ES-I3 (cell line): ENCODE results near the gene KANSL3.
A peak's percentile ranks its signal among the peaks of the same experiment; 100 is the strongest.
"Not testable (repeated sequence)": the region's sequence is repeated elsewhere in the genome, so short reads cannot be mapped to it uniquely, and the experiment has no call there.

Experiments
- H3K36me3 ChIP-seq: 2 replicates; pipeline ENCODE4 v1.6.1; 2013; ENCODE audit warnings: mild to moderate bottlenecking, low read length, control low read depth, moderate library complexity; ENCODE audit not compliant: insufficient read depth
- H3K4me1 ChIP-seq: 2 replicates; pipeline ENCODE4 v1.6.1; 2013; ENCODE audit warnings: mild to moderate bottlenecking, control low read depth, low read length; ENCODE audit not compliant: insufficient read depth
- H3K9ac ChIP-seq: 2 replicates; pipeline ENCODE4 v1.6.1; 2013; ENCODE audit warnings: low read depth, mild to moderate bottlenecking, low read length, moderate library complexity
- H3K9me3 ChIP-seq: 2 replicates; pipeline ENCODE4 v1.6.1; 2013; ENCODE audit warnings: mild to moderate bottlenecking, low read length, moderate library complexity; ENCODE audit not compliant: control insufficient read depth, insufficient read depth

KANSL3 gene

DNA sequence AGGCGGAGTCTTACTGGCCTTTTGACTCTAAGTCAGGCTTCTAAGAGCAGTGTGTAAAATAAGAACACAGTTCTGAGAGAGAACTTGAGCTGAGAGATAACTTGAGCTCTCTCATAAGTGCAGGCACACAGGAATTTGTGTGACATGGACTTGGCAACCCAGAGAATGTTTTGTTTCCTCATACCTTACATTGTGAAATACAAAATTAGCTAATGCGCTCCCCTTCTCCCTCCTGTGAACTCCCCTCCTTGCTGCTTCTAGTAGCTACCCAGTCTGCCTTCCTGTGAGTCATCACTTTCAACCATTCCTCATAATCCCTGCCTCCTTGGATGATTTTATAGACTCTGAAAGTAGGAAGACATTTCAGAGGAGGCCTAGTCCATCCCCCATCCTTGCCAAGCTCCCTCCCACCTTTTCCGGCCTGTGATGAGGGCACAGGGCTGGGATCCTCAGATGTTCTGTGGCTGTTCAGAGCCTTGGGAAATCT is 27.0 kb upstream of the KANSL3 start:
- no peaks in the 10 kb centered on the region; the same call in none of the 2 replicates for H3K9me3 ChIP-seq
- no peaks in the 10 kb centered on the region for H3K36me3 ChIP-seq
- H3K9ac ChIP-seq: no peak overlapping the region
- H3K4me1 ChIP-seq: 0 out of 2 replicates have a peak, but pooled peaks cover 3% of the 10 kb centered on the region

DNA sequence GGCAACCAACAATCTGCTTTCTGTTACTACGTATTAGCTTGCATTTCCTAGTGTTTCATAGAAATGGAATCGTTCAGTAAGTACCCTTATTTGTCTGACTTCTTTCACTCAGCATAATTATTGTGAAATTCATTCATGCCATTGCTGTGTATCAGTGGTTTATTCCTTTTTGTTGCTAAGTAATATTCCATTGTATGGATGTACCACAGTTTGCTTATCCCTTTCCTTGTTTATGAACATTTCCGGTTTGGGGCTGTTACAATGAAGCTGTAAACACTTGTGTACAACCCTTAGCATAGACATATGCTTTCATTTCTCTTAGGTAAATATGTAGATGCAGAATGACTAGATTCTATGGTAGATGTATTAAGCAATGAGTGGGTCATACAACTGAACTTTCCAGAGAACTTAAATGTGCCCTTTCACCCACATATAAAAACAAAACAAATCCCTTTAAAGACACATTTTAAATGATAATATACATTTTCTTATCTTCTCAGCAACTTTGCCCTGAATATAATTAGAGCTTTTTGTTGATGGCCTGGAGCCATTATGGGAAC is 26.3 kb upstream of the KANSL3 start:
- Histone ChIP-seq H3K36me3 (no peaks in the 10 kb centered on the region), H3K9me3 (no peaks in the 10 kb centered on the region; the same call in none of the 2 replicates), H3K9ac (no peak overlapping the region), H3K4me1 (0 out of 2 replicates have a peak, but pooled peaks cover 3% of the 10 kb centered on the region)

DNA sequence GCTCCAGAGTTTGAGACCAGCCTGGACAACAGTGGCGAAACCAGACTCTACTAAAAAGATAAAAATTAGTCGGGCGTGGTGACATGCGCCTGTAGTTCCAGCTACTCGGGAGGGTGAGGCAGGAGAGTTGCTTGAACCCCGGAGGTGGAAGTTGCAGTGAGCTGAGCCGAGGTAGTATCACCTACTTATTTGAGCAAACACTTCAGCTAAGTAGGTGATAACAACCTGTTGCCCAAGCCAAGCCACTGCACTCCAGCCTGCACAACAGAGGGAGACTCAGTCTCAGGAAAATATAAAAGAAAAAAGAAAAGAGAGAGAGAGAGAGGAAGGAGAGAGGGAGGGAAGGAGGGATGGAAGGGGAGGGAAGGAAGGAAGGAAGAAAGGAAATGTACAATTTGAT is 25.7 kb upstream of the KANSL3 start:
- Histone ChIP-seq H3K9me3 (no peaks in the 10 kb centered on the region; the same call in none of the 2 replicates), H3K4me1 (0 out of 2 replicates have a peak, but pooled peaks cover 3% of the 10 kb centered on the region), H3K9ac (no peak overlapping the region), H3K36me3 (no peaks in the 10 kb centered on the region)

DNA sequence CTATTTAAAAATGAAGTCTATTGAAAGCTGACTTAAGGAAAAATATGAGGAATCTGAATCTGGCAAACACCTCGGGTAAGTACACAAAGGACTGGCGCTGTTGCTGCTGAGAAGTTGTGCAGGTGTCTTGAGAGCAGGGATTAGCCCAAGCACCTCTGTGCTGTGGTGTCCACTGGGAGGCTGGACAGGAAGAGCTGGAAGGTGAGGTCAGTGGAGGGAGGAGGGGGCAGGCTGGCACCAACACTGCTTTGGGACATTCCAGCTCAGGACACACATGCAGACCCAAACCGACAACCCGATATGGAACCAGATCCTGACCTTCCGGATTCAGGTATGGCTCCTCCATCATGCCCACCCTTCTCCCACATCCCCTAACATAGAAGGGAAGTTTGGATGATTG is 25.1 kb upstream of the KANSL3 start:
- Histone ChIP-seq H3K36me3 (no peaks in the 10 kb centered on the region), H3K9me3 (no peaks in the 10 kb centered on the region; the same call in none of the 2 replicates), H3K4me1 (no peaks in the 10 kb centered on the region), H3K9ac (no peak overlapping the region)

DNA sequence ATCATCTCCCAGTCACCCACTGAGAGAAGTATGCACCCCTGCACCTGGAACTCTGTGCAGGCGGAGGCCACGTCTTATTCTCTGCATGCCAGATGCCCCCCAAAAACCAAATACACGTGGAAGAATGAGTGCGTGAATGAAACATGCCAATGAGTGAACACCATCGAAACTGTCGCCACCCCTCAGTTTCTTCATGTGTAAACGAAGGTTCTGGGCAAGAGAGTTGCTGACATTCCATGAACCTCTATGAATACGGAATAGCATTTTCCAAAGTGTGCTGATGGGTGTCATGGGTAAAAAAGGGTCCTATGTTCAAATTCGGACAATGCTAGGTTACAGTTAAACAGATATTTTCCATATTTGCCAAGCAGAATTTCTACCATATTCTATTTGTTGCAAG is 24.2 kb upstream of the KANSL3 start:
- Histone ChIP-seq H3K9me3 (no peaks in the 10 kb centered on the region; the same call in none of the 2 replicates), H3K36me3 (no peaks in the 10 kb centered on the region), H3K9ac (no peak overlapping the region), H3K4me1 (no peaks in the 10 kb centered on the region)

DNA sequence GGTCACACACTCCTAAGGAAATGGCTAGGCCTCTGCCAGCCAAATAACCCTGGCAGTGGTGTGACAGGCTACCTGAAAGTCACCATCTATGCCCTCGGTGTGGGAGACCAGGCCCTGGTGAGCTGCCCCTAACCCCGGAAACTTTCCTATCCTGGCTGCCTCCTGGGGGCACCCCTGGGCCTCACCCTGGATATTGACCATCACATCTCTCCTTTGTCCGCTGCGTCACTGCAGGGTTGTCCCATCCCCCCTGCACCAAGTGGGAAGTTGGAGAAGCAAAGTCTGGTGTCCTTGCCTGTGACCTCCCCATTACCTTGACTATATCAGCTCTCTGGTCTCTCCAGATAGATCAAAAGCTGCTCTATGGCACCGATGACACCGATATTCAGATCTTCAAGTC is 23.2 kb upstream of the KANSL3 start:
- Histone ChIP-seq H3K36me3 (no peaks in the 10 kb centered on the region), H3K9me3 (no peaks in the 10 kb centered on the region; the same call in none of the 2 replicates), H3K4me1 (no peaks in the 10 kb centered on the region; the same call in 1 of the 2 replicates), H3K9ac (no peak overlapping the region)

DNA sequence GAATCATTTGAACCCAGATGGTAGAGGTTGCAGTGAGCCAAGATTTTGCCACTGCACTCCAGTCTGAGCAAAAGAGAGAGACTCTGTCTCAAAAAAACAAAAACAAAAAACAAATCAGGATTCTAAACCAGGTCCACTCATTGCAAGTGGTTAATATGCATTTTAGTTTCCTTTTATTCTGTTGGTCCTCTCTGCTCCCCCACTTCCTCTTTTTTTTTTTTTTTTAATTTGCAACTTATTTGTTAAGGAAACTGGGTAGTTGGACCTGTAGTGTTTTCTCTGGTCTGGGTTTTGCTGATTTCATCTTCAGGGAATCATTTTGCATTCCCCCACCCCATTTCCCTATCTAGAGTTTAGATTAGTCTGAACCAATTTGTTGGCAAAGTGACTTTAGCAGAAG is 18.4 kb upstream of the KANSL3 start:
- Histone ChIP-seq H3K9ac (no peak overlapping the region), H3K9me3 (no peaks in the 10 kb centered on the region), H3K36me3 (no peaks in the 10 kb centered on the region), H3K4me1 (no peaks in the 10 kb centered on the region; the same call in 1 of the 2 replicates)

DNA sequence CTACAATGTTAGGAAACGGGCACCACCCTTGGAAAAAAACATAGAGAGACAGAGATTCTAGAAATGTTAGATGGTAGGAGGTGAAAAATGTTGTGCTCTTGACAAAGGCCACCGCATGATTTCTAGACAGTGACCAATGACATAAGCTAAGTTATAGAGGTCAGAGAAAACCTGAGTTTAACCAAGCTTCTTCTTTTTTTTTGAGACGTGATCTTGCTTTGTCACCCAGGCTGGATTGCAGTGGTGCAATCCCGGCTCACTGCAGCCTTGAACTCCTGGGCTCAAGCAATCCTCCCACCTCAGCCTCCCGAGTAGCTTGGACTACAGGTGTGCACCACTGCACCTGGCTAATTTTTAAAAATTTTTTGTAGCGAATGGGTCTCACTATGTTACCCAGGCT is 17.4 kb upstream of the KANSL3 start:
- H3K9ac ChIP-seq: no peak overlapping the region
- H3K9me3 ChIP-seq: no peaks in the 10 kb centered on the region
- no peaks in the 10 kb centered on the region; the same call in 1 of the 2 replicates for H3K4me1 ChIP-seq
- H3K36me3 ChIP-seq: no peaks in the 10 kb centered on the region

DNA sequence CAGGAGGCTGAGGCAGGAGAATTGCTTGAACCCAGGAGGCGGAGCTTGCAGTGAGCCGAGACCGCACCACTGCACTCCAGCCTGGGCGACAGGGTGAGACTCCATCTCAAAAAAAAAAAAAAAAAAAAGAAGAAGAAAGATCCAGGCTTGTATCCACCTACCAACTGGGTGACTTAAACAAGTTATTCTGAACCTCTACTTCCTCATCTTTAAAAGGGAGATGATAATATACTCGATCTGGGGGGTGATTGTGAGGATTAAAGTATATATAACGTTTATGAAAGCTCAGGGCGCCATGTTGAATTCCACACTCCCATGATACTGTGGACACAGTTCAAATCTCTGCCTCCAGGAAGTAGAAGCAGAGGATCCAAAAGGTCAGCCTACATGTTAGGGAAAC is 16.7 kb upstream of the KANSL3 start:
- H3K4me1 ChIP-seq, H3K9ac ChIP-seq, H3K36me3 ChIP-seq, H3K9me3 ChIP-seq: not testable (repeated sequence)

DNA sequence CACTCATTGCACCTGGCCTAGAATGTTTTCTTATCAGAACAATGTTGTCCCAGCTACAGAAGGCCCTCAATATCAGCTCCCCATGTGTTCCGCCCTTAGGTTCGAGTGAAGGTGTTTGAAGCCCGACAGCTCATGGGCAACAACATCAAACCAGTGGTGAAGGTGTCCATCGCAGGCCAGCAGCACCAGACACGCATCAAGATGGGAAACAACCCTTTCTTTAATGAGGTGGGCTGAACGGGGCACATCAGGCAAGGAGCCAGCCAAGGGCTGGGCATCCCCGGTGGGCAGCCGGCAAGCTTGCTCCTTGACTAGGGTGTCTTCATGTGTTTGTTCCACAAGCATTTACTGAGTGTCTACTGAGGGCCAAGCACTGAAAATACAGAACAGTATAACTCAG is 13.7 kb upstream of the KANSL3 start:
- H3K9me3 ChIP-seq: no peaks in the 10 kb centered on the region
- no peaks in the 10 kb centered on the region for H3K36me3 ChIP-seq
- H3K9ac ChIP-seq: no peak overlapping the region
- no peaks in the 10 kb centered on the region; the same call in 1 of the 2 replicates for H3K4me1 ChIP-seq

DNA sequence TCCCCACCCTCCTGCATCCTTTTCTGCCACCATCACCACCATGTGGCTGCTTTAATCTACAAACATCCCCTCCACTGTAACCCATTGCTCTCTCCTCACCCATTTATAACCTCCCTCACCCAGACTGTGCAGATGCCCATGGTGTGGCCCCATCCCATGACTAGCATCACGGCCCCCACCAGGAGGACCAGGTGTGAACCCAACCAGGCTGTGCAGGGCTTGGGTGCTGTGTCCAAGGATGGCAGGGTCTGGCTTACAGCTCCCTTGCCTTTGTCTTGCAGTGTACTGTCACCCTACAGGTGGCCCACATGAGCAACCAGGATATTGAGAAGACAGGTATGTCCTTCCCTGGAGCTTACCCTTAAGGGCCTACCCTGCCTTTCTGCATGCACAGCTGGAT is 11.2 kb upstream of the KANSL3 start:
- Histone ChIP-seq H3K4me1 (no peaks in the 10 kb centered on the region), H3K9me3 (no peaks in the 10 kb centered on the region), H3K9ac (no peak overlapping the region), H3K36me3 (no peaks in the 10 kb centered on the region)

DNA sequence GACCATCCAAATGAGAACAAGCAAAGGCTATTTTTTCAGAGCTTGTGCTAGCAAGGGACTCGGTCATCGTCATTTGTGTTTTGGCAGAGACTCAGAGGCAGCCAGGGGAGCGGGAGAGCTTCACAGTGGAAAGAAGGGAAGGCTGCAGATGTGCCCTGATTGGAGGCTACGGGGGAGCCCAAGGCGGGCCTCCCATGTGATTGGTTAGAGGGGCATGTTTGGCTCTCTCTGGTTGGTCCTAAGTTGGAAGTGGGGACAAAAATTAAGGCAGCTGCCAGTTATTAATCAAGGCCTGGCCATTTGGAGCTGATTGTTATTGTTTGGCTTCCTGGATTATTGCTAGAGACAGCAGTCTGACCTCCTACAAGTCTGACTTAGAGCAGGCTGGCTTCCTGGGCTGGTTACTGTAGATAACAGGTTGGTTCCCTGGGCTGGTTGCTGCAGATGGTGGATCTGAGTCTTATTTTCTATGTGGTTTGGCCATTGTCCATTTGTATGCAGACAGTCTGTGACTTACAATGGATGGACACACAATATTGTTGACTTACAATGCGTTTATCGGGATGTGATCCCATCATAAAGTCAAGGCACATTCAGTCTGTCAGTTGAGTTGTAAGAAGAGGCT is 10.3 kb upstream of the KANSL3 start:
- H3K4me1 ChIP-seq: no peaks in the 10 kb centered on the region
- no peaks in the 10 kb centered on the region for H3K36me3 ChIP-seq
- H3K9ac ChIP-seq: no peak overlapping the region
- H3K9me3 ChIP-seq: no peaks in the 10 kb centered on the region

DNA sequence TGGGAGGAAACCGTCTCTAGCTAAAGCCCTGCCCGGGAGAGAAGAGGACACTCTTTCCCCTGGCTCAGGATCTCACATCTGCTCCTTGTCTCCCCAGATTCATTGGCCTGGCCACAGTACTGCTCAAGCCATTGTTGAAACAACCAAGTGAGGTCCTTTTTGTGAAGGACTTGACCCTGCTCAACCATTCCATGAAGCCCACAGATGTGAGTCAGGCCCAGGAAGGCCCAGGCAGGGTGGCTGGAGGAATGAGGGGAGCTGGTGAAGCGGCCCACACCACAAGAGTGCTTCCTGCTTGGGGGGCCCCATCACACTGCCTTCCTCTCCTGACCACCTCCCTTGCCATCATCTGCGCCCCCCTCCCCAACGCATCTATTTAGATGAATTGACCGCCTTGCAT is 9.6 kb upstream of the KANSL3 start:
- no peaks in the 10 kb centered on the region for H3K9me3 ChIP-seq
- H3K4me1 ChIP-seq: 0 out of 2 replicates have a peak, but pooled peaks cover 3% of the 10 kb centered on the region
- H3K36me3 ChIP-seq: no peaks in the 10 kb centered on the region
- H3K9ac ChIP-seq: no peak overlapping the region

DNA sequence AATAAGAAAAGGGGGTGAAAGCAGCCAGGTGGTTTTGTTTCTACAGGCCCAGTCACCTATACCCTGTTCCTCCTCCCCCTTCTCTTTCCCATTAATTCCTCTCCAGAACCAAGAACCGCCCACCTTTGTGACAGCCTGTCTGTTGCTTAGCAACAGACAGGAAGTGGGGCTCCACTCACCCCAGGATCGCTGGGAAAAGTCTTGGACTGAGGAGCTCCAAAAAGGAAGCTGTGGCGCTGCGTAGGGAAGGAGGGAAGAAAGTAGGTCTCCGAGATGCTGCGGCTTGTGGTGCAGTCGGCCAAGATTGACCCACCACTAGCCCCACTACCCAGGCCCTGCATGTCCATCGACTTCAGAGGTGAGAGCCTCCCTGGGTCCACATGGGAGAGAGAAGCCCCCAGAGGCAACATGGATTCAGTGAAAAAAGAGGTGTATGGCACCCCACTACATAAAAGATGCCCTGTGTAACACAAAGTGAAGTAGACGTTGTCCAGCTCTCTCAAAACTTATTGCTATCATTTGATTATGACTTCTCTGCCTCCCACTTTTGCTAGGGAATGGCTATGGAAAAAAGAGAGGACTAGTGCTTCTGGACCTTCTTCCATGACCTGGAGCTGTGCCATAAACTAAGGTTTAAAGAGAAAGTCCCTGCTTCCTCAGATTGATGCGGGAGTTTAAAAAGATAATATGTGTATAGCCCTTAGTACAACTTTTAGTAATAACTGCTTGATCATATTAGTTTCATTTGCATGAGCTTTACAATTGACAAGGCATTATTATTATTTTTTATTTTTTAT is 4.7 kb upstream of the KANSL3 start, which contains the start of gene FER1L5:
TSS of gene FER1L5 (plus strand) at position 201 of the 797 bp plus-strand sequence. CDS start at position 274, 73 bp downstream.
- H3K9me3 ChIP-seq: no peaks in the 10 kb centered on the region
- H3K36me3 ChIP-seq: no peaks in the 10 kb centered on the region
- 0 out of 2 replicates have a peak, but pooled peaks cover 3% of the 10 kb centered on the region for H3K4me1 ChIP-seq
- peak within 1 kb of the TSS; percentile 44; the same call in 1 of the 2 replicates for H3K9ac ChIP-seq
